ENCODE measurements around the gene MYRIP. TPM values are rescaled to one million over a fixed set of nuclear protein-coding genes. Genes with fewer than 3 reads are reported as not detected.

The MYRIP gene
- total and polyA plus RNA-seq, 5 donors from 2014 or later, result not detected

GRCh38 chr3:40143283-40144090 lies 334.1 kb downstream of the MYRIP start:
- Mint-ChIP-seq H3K36me3 (no peaks in the 10 kb centered on the region), H3K27me3 (peaks cover 4% of the 10 kb centered on the region), H3K4me1 (no peaks in the 10 kb centered on the region), H3K4me3 (no peak overlapping the region), H3K27ac (no peak overlapping the region), H3K9me3 (peaks cover 0 to 6% (median 2%) of the 10 kb centered on the region in 7 donors)
- no peaks in the 10 kb centered on the region for H3K36me3 ChIP-seq (ENCODE audit: control insufficient read depth, insufficient read depth, low read length)
- no peaks in the 10 kb centered on the region for H3K27me3 ChIP-seq (ENCODE audit: control insufficient read depth, insufficient read depth, low read length)
- no peak for ATAC-seq (ENCODE audit: low read depth in 2 of 2)
- H3K4me3 ChIP-seq (ENCODE audit: low read depth, low read length), result no peak overlapping the region
- no peak overlapping the region for H3K27ac ChIP-seq (ENCODE audit: insufficient read depth, low read length, poor library complexity, severe bottlenecking)
- H3K9me3 ChIP-seq (ENCODE audit: control insufficient read depth in 2 of 2, low read length in 2 of 2), result no peaks in the 10 kb centered on the region
- no peaks in the 10 kb centered on the region for H3K4me1 ChIP-seq (ENCODE audit: control insufficient read depth, insufficient read depth, low read length, poor library complexity, severe bottlenecking)
- no peak for DNase-seq

- no peak overlapping the region for H3K4me3 Mint-ChIP-seq
- H3K36me3 ChIP-seq (ENCODE audit: control insufficient read depth, insufficient read depth, low read length), result no peaks in the 10 kb centered on the region
- H3K4me3 ChIP-seq (ENCODE audit: low read depth, low read length), result no peak overlapping the region
- no peaks in the 10 kb centered on the region for H3K36me3 Mint-ChIP-seq
- H3K9me3 ChIP-seq (ENCODE audit: control insufficient read depth in 2 of 2, low read length in 2 of 2), result no peaks in the 10 kb centered on the region
- no peaks in the 10 kb centered on the region for H3K4me1 ChIP-seq (ENCODE audit: control insufficient read depth, insufficient read depth, low read length, poor library complexity, severe bottlenecking)
- ATAC-seq (ENCODE audit: low read depth in 2 of 2), result no peak
- no peaks in the 10 kb centered on the region for H3K4me1 Mint-ChIP-seq
- H3K27me3 Mint-ChIP-seq, result peaks cover 4% of the 10 kb centered on the region
- H3K9me3 Mint-ChIP-seq, result peaks cover 0 to 4% (median 1%) of the 10 kb centered on the region in 7 donors
- no peak for DNase-seq
- H3K27me3 ChIP-seq (ENCODE audit: control insufficient read depth, insufficient read depth, low read length), result no peaks in the 10 kb centered on the region
- H3K27ac ChIP-seq (ENCODE audit: insufficient read depth, low read length, poor library complexity, severe bottlenecking), result no peak overlapping the region
- no peak overlapping the region for H3K27ac Mint-ChIP-seq
Measured at GRCh38 chr3:40148827-40149226, 339.4 kb downstream of the MYRIP start.

GRCh38 chr3:40152482-40153133 lies 343.2 kb downstream of the MYRIP start:
- Histone ChIP-seq H3K27me3 (ENCODE audit: control insufficient read depth, insufficient read depth, low read length) (no peaks in the 10 kb centered on the region), H3K4me1 (ENCODE audit: control insufficient read depth, insufficient read depth, low read length, poor library complexity, severe bottlenecking) (no peaks in the 10 kb centered on the region), H3K36me3 (ENCODE audit: control insufficient read depth, insufficient read depth, low read length) (no peaks in the 10 kb centered on the region), H3K9me3 (ENCODE audit: control insufficient read depth in 2 of 2, low read length in 2 of 2) (no peaks in the 10 kb centered on the region), H3K4me3 (ENCODE audit: low read depth, low read length) (no peak overlapping the region), H3K27ac (ENCODE audit: insufficient read depth, low read length, poor library complexity, severe bottlenecking) (no peak overlapping the region)
- no peaks in the 10 kb centered on the region for H3K36me3 Mint-ChIP-seq
- ATAC-seq (ENCODE audit: low read depth in 2 of 2) (no peak), DNase-seq (no peak)
- no peak overlapping the region for H3K4me3 Mint-ChIP-seq
- H3K27ac Mint-ChIP-seq, result no peak overlapping the region
- H3K9me3 Mint-ChIP-seq, result peaks cover 0 to 4% (median 1%) of the 10 kb centered on the region in 7 donors
- no peaks in the 10 kb centered on the region for H3K4me1 Mint-ChIP-seq
- H3K27me3 Mint-ChIP-seq, result no peaks in the 10 kb centered on the region

- H3K4me3 ChIP-seq (ENCODE audit: low read depth, low read length), result no peak overlapping the region
- no peaks in the 10 kb centered on the region for H3K27me3 ChIP-seq (ENCODE audit: control insufficient read depth, insufficient read depth, low read length)
- H3K27ac Mint-ChIP-seq, result no peak overlapping the region
- ATAC-seq (ENCODE audit: low read depth in 2 of 2), result no peak
- no peak overlapping the region for H3K4me3 Mint-ChIP-seq
- H3K27me3 Mint-ChIP-seq, result peaks cover 6% of the 10 kb centered on the region
- peaks cover 0 to 14% (median 8%) of the 10 kb centered on the region in 7 donors for H3K9me3 Mint-ChIP-seq
- no peak for DNase-seq
- H3K4me1 ChIP-seq (ENCODE audit: control insufficient read depth, insufficient read depth, low read length, poor library complexity, severe bottlenecking), result no peaks in the 10 kb centered on the region
- no peaks in the 10 kb centered on the region for H3K36me3 ChIP-seq (ENCODE audit: control insufficient read depth, insufficient read depth, low read length)
- H3K4me1 Mint-ChIP-seq, result no peaks in the 10 kb centered on the region
- H3K9me3 ChIP-seq (ENCODE audit: control insufficient read depth in 2 of 2, low read length in 2 of 2), result no peaks in the 10 kb centered on the region
- H3K36me3 Mint-ChIP-seq, result no peaks in the 10 kb centered on the region
- no peak overlapping the region for H3K27ac ChIP-seq (ENCODE audit: insufficient read depth, low read length, poor library complexity, severe bottlenecking)
Measured at GRCh38 chr3:40160933-40161332, 351.5 kb downstream of the MYRIP start.

- H3K4me1 ChIP-seq (ENCODE audit: control insufficient read depth, insufficient read depth, low read length, poor library complexity, severe bottlenecking), result no peaks in the 10 kb centered on the region
- no peaks in the 10 kb centered on the region for H3K36me3 ChIP-seq (ENCODE audit: control insufficient read depth, insufficient read depth, low read length)
- H3K9me3 ChIP-seq (ENCODE audit: control insufficient read depth in 2 of 2, low read length in 2 of 2), result no peaks in the 10 kb centered on the region
- Mint-ChIP-seq H3K9me3 (peaks cover 0 to 14% (median 8%) of the 10 kb centered on the region in 7 donors), H3K4me1 (no peaks in the 10 kb centered on the region), H3K4me3 (no peak overlapping the region), H3K27me3 (peaks cover 11% of the 10 kb centered on the region), H3K36me3 (no peaks in the 10 kb centered on the region), H3K27ac (no peak overlapping the region)
- H3K27me3 ChIP-seq (ENCODE audit: control insufficient read depth, insufficient read depth, low read length), result no peaks in the 10 kb centered on the region
- H3K27ac ChIP-seq (ENCODE audit: insufficient read depth, low read length, poor library complexity, severe bottlenecking), result no peak overlapping the region
- no peak for ATAC-seq (ENCODE audit: low read depth in 2 of 2)
- no peak overlapping the region for H3K4me3 ChIP-seq (ENCODE audit: low read depth, low read length)
- no peak for DNase-seq
Measured at GRCh38 chr3:40162616-40163015, 353.2 kb downstream of the MYRIP start.

- H3K4me3 Mint-ChIP-seq, result no peak overlapping the region
- no peaks in the 10 kb centered on the region for H3K27me3 ChIP-seq (ENCODE audit: control insufficient read depth, insufficient read depth, low read length)
- no peak overlapping the region for H3K4me3 ChIP-seq (ENCODE audit: low read depth, low read length)
- no peak overlapping the region for H3K27ac Mint-ChIP-seq
- ATAC-seq (ENCODE audit: low read depth in 2 of 2), result no peak
- no peak overlapping the region for H3K27ac ChIP-seq (ENCODE audit: insufficient read depth, low read length, poor library complexity, severe bottlenecking)
- no peaks in the 10 kb centered on the region for H3K36me3 ChIP-seq (ENCODE audit: control insufficient read depth, insufficient read depth, low read length)
- peaks cover 0 to 2% (median 0%) of the 10 kb centered on the region in 4 donors for H3K4me1 Mint-ChIP-seq
- peaks cover 0 to 7% (median 0%) of the 10 kb centered on the region in 7 donors for H3K9me3 Mint-ChIP-seq
- DNase-seq, result no peak
- H3K4me1 ChIP-seq (ENCODE audit: control insufficient read depth, insufficient read depth, low read length, poor library complexity, severe bottlenecking), result no peaks in the 10 kb centered on the region
- H3K27me3 Mint-ChIP-seq, result peaks cover 11% of the 10 kb centered on the region
- no peaks in the 10 kb centered on the region for H3K9me3 ChIP-seq (ENCODE audit: control insufficient read depth in 2 of 2, low read length in 2 of 2)
- no peaks in the 10 kb centered on the region for H3K36me3 Mint-ChIP-seq
Measured at GRCh38 chr3:40166997-40167396, 357.6 kb downstream of the MYRIP start.

- Histone ChIP-seq H3K27ac (ENCODE audit: insufficient read depth, low read length, poor library complexity, severe bottlenecking) (no peak overlapping the region), H3K27me3 (ENCODE audit: control insufficient read depth, insufficient read depth, low read length) (no peaks in the 10 kb centered on the region), H3K4me3 (ENCODE audit: low read depth, low read length) (no peak overlapping the region), H3K4me1 (ENCODE audit: control insufficient read depth, insufficient read depth, low read length, poor library complexity, severe bottlenecking) (no peaks in the 10 kb centered on the region), H3K36me3 (ENCODE audit: control insufficient read depth, insufficient read depth, low read length) (no peaks in the 10 kb centered on the region), H3K9me3 (ENCODE audit: control insufficient read depth in 2 of 2, low read length in 2 of 2) (no peaks in the 10 kb centered on the region)
- Mint-ChIP-seq H3K9me3 (peaks cover 0 to 7% (median 0%) of the 10 kb centered on the region in 7 donors), H3K27ac (no peak overlapping the region), H3K36me3 (no peaks in the 10 kb centered on the region), H3K4me3 (no peak overlapping the region), H3K27me3 (peaks cover 11% of the 10 kb centered on the region), H3K4me1 (peaks cover 0 to 2% (median 0%) of the 10 kb centered on the region in 4 donors)
- DNase-seq (no peak), ATAC-seq (ENCODE audit: low read depth in 2 of 2) (no peak)
Measured at GRCh38 chr3:40167958-40168357, 358.5 kb downstream of the MYRIP start.

All from CD4-positive, CD25-positive, alpha-beta regulatory T cell (primary cell).